ENCODE measurements around the gene TNIP1.

DNA sequence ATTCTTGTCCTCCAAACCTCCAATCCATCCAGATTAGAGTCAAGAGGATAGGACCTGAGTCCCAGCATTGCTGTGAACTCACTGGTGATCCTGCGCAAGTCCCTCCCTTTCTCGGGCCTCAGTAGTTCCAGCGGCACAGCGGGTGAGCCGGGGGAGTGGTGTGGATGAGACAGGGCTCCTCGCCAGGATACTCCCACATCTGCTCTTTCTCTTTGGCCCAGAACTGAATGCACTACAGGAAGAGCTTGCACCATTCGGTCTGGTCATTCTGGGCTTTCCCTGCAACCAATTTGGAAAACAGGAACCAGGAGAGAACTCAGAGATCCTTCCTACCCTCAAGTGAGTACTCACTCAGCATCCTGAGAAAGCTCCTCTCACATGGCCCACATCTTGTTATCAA is 54.2 kb downstream of the TNIP1 start:
- TF ChIP-seq, protein P1, sequence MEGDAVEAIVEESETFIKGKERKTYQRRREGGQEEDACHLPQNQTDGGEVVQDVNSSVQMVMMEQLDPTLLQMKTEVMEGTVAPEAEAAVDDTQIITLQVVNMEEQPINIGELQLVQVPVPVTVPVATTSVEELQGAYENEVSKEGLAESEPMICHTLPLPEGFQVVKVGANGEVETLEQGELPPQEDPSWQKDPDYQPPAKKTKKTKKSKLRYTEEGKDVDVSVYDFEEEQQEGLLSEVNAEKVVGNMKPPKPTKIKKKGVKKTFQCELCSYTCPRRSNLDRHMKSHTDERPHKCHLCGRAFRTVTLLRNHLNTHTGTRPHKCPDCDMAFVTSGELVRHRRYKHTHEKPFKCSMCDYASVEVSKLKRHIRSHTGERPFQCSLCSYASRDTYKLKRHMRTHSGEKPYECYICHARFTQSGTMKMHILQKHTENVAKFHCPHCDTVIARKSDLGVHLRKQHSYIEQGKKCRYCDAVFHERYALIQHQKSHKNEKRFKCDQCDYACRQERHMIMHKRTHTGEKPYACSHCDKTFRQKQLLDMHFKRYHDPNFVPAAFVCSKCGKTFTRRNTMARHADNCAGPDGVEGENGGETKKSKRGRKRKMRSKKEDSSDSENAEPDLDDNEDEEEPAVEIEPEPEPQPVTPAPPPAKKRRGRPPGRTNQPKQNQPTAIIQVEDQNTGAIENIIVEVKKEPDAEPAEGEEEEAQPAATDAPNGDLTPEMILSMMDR (IDR thresholded peaks at IDR 0.05): no peak
- no peak for TF ChIP-seq POLR2A (IDR thresholded peaks at IDR 0.05)

Measured in thyroid gland (tissue), 4 donors.